ENCODE results near the gene ZNF454. TPM values are rescaled to one million over a fixed set of nuclear protein-coding genes. Genes with fewer than 3 reads are reported as not detected.

The ZNF454 gene
- total and polyA plus RNA-seq, 7 donors, result 0.23 to 6.1 (median 2.4) TPM; not detected in 1

GRCh38 chr5:178982941-178983340 is 41.9 kb downstream of the ZNF454 start:
- no peak for DNase-seq
- Histone ChIP-seq H3K36me3 (peaks cover 0 to under 1% (median 0%) of the 10 kb centered on the region in 4 donors), H3K9me3 (peaks cover 19 to 72% (median 50%) of the 10 kb centered on the region in 4 donors), H3K27ac (no peak overlapping the region), H3K27me3 (no peaks in the 10 kb centered on the region), H3K4me1 (no peaks in the 10 kb centered on the region), H3K4me3 (no peak overlapping the region)
- intact Hi-C loops (cut with DNase I), result no loop called here
- TF ChIP-seq POLR2A (IDR thresholded peaks at IDR 0.05), result no peak
- TF ChIP-seq, protein P1, sequence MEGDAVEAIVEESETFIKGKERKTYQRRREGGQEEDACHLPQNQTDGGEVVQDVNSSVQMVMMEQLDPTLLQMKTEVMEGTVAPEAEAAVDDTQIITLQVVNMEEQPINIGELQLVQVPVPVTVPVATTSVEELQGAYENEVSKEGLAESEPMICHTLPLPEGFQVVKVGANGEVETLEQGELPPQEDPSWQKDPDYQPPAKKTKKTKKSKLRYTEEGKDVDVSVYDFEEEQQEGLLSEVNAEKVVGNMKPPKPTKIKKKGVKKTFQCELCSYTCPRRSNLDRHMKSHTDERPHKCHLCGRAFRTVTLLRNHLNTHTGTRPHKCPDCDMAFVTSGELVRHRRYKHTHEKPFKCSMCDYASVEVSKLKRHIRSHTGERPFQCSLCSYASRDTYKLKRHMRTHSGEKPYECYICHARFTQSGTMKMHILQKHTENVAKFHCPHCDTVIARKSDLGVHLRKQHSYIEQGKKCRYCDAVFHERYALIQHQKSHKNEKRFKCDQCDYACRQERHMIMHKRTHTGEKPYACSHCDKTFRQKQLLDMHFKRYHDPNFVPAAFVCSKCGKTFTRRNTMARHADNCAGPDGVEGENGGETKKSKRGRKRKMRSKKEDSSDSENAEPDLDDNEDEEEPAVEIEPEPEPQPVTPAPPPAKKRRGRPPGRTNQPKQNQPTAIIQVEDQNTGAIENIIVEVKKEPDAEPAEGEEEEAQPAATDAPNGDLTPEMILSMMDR (IDR thresholded peaks at IDR 0.05), result no peak
- no peak for TF ChIP-seq POLR2AphosphoS5 (IDR thresholded peaks at IDR 0.05)
- no peak for TF ChIP-seq EP300 (IDR thresholded peaks at IDR 0.05)
- WGBS, 2 donors, result 93 to 97% methylated on average over 17 of the region's 17 CpGs

DNA sequence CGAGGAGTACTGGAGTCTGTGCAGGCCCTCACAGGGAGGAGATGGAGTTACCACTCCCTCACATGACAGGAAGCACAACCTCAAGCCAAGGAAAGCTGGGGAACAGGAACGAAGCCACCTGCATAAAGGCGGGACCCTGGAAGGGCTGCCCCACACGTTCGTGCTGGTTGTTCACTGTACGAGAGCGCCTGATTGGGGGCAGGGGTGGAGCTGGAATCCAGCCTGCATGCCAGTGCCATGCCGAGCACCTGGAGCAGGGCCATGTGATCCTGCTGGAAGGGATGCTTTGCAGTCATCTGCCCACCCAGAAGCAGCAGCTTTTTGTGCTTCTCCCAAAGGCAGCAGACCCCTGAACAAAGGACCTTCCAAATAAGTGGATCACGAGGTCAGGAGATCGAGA is 42.7 kb downstream of the ZNF454 start:
- H3K4me3 ChIP-seq, result no peak overlapping the region
- TF ChIP-seq POLR2A (IDR thresholded peaks at IDR 0.05), result no peak
- no peak for TF ChIP-seq POLR2AphosphoS5 (IDR thresholded peaks at IDR 0.05)
- TF ChIP-seq EP300 (IDR thresholded peaks at IDR 0.05), result no peak
- TF ChIP-seq, protein P1 (IDR thresholded peaks at IDR 0.05), result no peak
- no peaks in the 10 kb centered on the region for H3K36me3 ChIP-seq
- intact Hi-C loops (cut with DNase I), result no loop called here
- no peaks in the 10 kb centered on the region for H3K4me1 ChIP-seq
- no peak overlapping the region for H3K27ac ChIP-seq
- 91 to 93% methylated on average over 10 of the region's 10 CpGs for WGBS, 2 donors
- H3K9me3 ChIP-seq, result peaks cover 19 to 70% (median 46%) of the 10 kb centered on the region in 4 donors
- DNase-seq, result no peak
- no peaks in the 10 kb centered on the region for H3K27me3 ChIP-seq

DNA sequence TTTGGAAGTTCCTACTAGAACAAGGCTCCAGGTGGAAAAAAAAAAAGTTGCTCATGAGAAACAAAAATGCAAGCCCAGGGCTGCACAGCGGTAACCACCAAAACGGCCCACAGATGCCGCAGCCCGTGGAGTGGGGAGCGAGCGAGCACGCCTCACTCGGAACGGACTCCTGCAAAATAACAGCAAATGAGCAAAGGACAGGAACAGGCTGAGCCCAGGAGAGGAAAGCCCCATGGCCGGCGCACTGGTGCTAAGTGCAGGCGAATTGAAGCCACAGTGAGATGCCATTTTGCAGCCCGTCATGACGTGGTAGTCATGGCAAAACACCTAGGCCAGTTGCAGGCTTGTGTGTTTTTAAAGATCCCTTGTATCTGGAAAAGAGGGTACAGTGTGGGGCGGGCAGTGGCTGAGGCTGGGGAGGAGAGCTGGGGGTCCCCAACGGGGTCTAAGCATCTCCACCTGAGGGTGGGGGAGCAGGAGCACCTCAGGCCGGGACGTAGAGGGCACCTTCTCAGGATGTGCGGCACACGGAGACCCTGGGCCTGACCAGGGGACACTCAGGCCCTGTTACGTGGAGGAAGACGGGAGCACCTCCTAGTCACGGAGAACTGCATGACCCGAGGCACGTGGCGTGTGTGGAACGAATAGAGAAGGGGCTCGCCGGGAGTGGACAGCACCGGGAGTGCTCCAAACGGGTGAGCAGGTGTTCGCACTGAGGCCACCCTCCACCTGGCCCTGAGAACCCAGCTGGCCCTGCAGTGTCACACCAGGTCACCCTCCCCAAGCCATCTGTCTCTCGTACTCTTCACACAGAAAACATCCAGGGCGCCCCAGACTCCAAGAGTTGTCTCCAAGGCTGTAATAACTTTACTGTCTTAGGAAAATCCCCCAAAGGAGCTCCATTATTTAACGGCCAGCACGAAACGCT is 43.4 kb downstream of the ZNF454 start:
- WGBS, 2 donors, result 94 to 96% methylated on average over 37 of the region's 37 CpGs
- intact Hi-C loops (cut with DNase I), result no loop called here

DNA sequence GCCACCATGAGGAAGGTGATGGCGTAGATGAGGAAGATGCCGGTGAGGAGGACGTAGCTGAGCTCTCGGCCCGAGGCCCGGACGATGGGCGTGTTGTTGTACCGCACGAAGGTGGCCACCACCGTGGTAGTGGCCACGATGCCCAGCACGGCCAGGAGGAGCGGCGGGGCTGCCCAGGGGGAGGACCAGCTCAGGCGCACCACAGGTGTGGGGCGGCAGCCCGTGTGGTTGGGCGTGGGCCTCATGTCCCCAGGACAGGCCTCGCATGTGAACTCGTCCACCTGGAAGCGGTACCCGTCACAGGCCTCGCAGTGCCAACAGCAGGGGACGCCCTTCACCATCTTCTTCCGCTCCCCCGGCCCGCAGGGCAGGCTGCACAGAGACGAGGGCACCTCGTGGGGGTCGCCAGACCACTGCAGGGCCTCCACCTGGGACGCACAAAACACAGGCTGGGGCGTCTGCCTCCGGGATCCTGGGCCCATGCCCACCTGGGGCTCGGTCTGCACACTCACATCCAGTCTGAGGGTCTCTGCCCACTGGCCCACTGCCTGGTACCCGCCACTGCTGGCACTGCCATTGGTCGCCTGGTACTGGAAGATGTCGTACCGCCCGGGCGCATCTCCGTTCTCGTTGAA is 45.4 kb downstream of the ZNF454 start:
- no peak for DNase-seq
- TF ChIP-seq EP300 (IDR thresholded peaks at IDR 0.05) (no peak), POLR2AphosphoS5 (IDR thresholded peaks at IDR 0.05) (no peak)
- TF ChIP-seq, protein P1 (IDR thresholded peaks at IDR 0.05), result no peak
- Histone ChIP-seq H3K9me3 (peaks cover 19 to 56% (median 30%) of the 10 kb centered on the region in 4 donors), H3K27ac (no peak overlapping the region), H3K36me3 (no peaks in the 10 kb centered on the region), H3K4me3 (no peak overlapping the region), H3K4me1 (no peaks in the 10 kb centered on the region), H3K27me3 (no peaks in the 10 kb centered on the region)
- WGBS, 2 donors, result 97% methylated on average over 43 of the region's 43 CpGs
- intact Hi-C loops (cut with DNase I), result no loop called here

More for the DNA sequence above, 43.4 kb downstream of the ZNF454 start:
- no peak overlapping the region for H3K27ac ChIP-seq
- no peaks in the 10 kb centered on the region for H3K4me1 ChIP-seq
- H3K9me3 ChIP-seq, result peaks cover 19 to 68% (median 42%) of the 10 kb centered on the region in 4 donors
- no peaks in the 10 kb centered on the region for H3K36me3 ChIP-seq
- H3K27me3 ChIP-seq, result no peaks in the 10 kb centered on the region
- TF ChIP-seq EP300 (IDR thresholded peaks at IDR 0.05) (no peak), POLR2AphosphoS5 (IDR thresholded peaks at IDR 0.05) (no peak), POLR2A (IDR thresholded peaks at IDR 0.05) (no peak)
- TF ChIP-seq, protein P1 (IDR thresholded peaks at IDR 0.05), result no peak
- H3K4me3 ChIP-seq, result no peak overlapping the region
- DNase-seq, result no peak
